ENCODE results near the gene PPARG.

DNA sequence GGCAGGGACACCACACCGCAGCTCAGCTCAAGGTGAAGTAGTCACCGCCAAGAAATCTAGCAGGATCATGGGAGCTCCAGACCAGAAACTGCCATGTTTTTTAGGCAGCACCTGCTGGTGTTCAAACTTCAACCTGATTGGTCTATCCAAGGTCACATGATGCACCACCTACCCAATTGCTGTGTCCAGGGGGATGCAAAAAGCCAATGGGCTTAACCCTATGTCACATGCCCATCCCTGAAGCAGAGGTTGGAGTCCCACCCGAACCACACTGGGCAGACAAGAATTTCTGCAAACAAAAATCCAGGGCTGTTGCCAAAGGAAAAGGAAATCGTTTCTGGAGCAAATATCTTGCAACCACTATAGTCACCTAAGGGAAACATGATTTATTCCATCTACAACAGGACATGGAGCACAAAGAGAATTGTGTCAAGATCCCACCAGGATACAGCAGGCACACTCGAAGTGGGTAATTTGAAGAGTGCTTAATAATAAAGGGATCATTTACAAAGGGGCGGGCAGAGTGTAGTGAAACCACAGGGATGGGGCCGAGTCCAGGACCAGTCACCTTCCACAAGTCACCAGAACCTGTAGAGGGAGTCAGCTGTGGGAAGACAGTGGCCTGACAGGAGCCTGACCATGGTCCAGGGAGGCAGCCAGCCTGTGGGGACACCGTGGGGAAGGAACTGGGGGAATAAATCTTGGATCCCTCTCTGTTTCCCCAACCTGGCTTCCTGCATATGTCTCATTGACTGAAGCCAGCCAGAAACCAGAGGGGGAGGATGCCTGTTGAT is 161.2 kb downstream of the PPARG start:
- TF ChIP-seq, protein P1, sequence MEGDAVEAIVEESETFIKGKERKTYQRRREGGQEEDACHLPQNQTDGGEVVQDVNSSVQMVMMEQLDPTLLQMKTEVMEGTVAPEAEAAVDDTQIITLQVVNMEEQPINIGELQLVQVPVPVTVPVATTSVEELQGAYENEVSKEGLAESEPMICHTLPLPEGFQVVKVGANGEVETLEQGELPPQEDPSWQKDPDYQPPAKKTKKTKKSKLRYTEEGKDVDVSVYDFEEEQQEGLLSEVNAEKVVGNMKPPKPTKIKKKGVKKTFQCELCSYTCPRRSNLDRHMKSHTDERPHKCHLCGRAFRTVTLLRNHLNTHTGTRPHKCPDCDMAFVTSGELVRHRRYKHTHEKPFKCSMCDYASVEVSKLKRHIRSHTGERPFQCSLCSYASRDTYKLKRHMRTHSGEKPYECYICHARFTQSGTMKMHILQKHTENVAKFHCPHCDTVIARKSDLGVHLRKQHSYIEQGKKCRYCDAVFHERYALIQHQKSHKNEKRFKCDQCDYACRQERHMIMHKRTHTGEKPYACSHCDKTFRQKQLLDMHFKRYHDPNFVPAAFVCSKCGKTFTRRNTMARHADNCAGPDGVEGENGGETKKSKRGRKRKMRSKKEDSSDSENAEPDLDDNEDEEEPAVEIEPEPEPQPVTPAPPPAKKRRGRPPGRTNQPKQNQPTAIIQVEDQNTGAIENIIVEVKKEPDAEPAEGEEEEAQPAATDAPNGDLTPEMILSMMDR (IDR thresholded peaks at IDR 0.05) = no peak
- no peak for TF ChIP-seq POLR2A (IDR thresholded peaks at IDR 0.05)
